ENCODE results near the gene TMBIM6.
"Not testable (repeated sequence)": the region's sequence is repeated elsewhere in the genome, so short reads cannot be mapped to it uniquely, and the experiment has no call there.

The TMBIM6 gene

GRCh38 chr12:49777800-49778748, 36.7 kb downstream of the TMBIM6 start:
- DNase-seq, result peak; percentile 66

GRCh38 chr12:49779581-49779980, 38.2 kb downstream of the TMBIM6 start:
- no peak for DNase-seq

GRCh38 chr12:49780914-49781313, 39.6 kb downstream of the TMBIM6 start:
- not testable (repeated sequence) for DNase-seq

- DNase-seq, result no peak
Measured at GRCh38 chr12:49783917-49784676, 42.7 kb downstream of the TMBIM6 start.

GRCh38 chr12:49784756-49785409, 43.5 kb downstream of the TMBIM6 start:
- DNase-seq, result no peak

- no peak for DNase-seq
Measured at GRCh38 chr12:49787672-49788071, 46.3 kb downstream of the TMBIM6 start.

- no peak for DNase-seq
Measured at GRCh38 chr12:49789992-49790391, 48.6 kb downstream of the TMBIM6 start.

- no peak for DNase-seq
Measured at GRCh38 chr12:49790741-49791555, 49.6 kb downstream of the TMBIM6 start.

- DNase-seq, result no peak
Measured at GRCh38 chr12:49791700-49792099, 50.3 kb downstream of the TMBIM6 start.

- DNase-seq, result no peak
Measured at GRCh38 chr12:49792181-49792970, 51.0 kb downstream of the TMBIM6 start.

- DNase-seq, result no peak
Measured at GRCh38 chr12:49792976-49793580, 51.7 kb downstream of the TMBIM6 start.

- DNase-seq, result no peak
Measured at GRCh38 chr12:49793620-49794019, 52.3 kb downstream of the TMBIM6 start.

- no peak for DNase-seq
Measured at GRCh38 chr12:49794021-49794420, 52.7 kb downstream of the TMBIM6 start.

- DNase-seq, result no peak
Measured at GRCh38 chr12:49794811-49795653, 53.7 kb downstream of the TMBIM6 start.

- DNase-seq, result no peak
Measured at GRCh38 chr12:49795654-49796105, 54.3 kb downstream of the TMBIM6 start.

GRCh38 chr12:49796155-49796554, 54.8 kb downstream of the TMBIM6 start:
- DNase-seq, result no peak

- DNase-seq, result no peak
Measured at GRCh38 chr12:49796606-49797448, 55.5 kb downstream of the TMBIM6 start.

- no peak for DNase-seq
Measured at GRCh38 chr12:49797449-49797776, 56.1 kb downstream of the TMBIM6 start.

- DNase-seq, result no peak
Measured at GRCh38 chr12:49798248-49798647, 56.9 kb downstream of the TMBIM6 start.

Measured in stimulated activated CD4-positive, alpha-beta T cell treated with anti-CD3 and anti-CD28 coated beads, Interleukin-1b, Interleukin-23, amount 100 ng/mL, for 48 hours (primary cell).